Measurements from ENCODE around the gene FUBP1. TPM values are rescaled to one million over a fixed set of nuclear protein-coding genes. Genes with fewer than 3 reads are reported as not detected.
A peak's percentile ranks its signal among the peaks of the same experiment; 100 is the strongest.

FUBP1 gene
- total RNA-seq, 1 experiment from 2014 or later: 125 TPM

DNA sequence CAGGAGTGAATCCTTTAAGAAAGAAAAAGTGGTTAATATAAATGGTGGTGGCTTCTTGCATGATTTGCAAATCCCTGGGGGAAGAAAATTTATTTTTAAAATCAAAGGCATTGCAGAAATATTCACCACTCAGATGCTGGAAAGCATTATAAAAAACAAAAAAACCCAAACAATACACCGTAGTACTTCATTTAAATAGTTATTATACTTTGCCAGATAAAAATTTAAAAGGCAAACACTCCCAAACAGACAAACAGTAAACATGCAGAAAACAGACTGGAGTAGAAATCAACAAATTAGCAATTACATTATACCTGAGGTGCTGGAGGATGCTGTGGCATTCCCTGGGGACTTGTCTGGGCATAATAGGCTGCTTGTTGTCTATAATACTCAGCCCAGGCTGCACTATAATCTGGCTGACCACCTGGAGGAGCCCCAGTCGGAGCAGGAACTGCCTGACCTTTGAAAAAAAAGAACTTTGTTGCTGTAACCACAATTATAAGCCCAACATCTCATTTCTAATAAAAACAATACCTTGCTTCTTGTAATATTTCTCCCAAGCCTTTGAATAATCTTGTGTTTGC is 29.9 kb downstream of the FUBP1 start:
- Histone ChIP-seq H3K4me1 (ENCODE audit: control insufficient read depth in 1 of 2, insufficient read depth in 2 of 2, low read length in 2 of 2) (no peaks in the 10 kb centered on the region), H3K9me2 (ENCODE audit: insufficient read depth) (no peaks in the 10 kb centered on the region), H4K20me1 (ENCODE audit: insufficient read depth) (peaks cover 37% of the 10 kb centered on the region; the same call in 1 of the 2 replicates), H3K36me3 (ENCODE audit: control insufficient read depth in 1 of 2, insufficient read depth in 2 of 2, low read length in 2 of 2) (peaks cover 67 to 71% of the 10 kb centered on the region in 2 experiments), H2AFZ (ENCODE audit: low read depth, low read length, poor library complexity, severe bottlenecking) (no peak overlapping the region), H3K9ac (ENCODE audit: low read length) (no peak overlapping the region), H3K27me3 (ENCODE audit: insufficient read depth, low read length) (no peaks in the 10 kb centered on the region), H3K79me2 (ENCODE audit: insufficient read depth, low read length) (peaks cover 83% of the 10 kb centered on the region), H3K9me3 (ENCODE audit: control insufficient read depth in 1 of 2, insufficient read depth in 1 of 2, low read depth in 1 of 2, low read length in 2 of 2) (no peaks in the 10 kb centered on the region), H3K4me3 (replicated peaks in 1 of 2; ENCODE audit: low read depth in 1 of 2, low read length in 2 of 2) (no peak overlapping the region), H3K27ac (ENCODE audit: low read depth, low read length) (no peak overlapping the region), H3K4me2 (ENCODE audit: low read length) (no peak overlapping the region)
- ATAC-seq: peak; percentile 86
- CTCF ChIA-PET: interaction anchor here (2.3 kb wide), 1 partner anchor 166 kb away, joined by 7 read pairs; no protein-coding TSS in a partner anchor
- BruUV-seq (replicated peaks): no TSS peak
- intact Hi-C loops (cut with micrococcal nuclease): no loop called here
- RAD21 ChIA-PET (ENCODE audit: low non-redundant PET in 1 of 2, low total read pairs in 2 of 2, uncharacterized antibody in 2 of 2, unreplicated experiment in 2 of 2): no interaction called here
- POLR2A ChIA-PET: no interaction called here
- peak; percentile 3 for DNase-seq (ENCODE audit: low read depth, low spot score)
- TF ChIP-seq, protein P1, sequence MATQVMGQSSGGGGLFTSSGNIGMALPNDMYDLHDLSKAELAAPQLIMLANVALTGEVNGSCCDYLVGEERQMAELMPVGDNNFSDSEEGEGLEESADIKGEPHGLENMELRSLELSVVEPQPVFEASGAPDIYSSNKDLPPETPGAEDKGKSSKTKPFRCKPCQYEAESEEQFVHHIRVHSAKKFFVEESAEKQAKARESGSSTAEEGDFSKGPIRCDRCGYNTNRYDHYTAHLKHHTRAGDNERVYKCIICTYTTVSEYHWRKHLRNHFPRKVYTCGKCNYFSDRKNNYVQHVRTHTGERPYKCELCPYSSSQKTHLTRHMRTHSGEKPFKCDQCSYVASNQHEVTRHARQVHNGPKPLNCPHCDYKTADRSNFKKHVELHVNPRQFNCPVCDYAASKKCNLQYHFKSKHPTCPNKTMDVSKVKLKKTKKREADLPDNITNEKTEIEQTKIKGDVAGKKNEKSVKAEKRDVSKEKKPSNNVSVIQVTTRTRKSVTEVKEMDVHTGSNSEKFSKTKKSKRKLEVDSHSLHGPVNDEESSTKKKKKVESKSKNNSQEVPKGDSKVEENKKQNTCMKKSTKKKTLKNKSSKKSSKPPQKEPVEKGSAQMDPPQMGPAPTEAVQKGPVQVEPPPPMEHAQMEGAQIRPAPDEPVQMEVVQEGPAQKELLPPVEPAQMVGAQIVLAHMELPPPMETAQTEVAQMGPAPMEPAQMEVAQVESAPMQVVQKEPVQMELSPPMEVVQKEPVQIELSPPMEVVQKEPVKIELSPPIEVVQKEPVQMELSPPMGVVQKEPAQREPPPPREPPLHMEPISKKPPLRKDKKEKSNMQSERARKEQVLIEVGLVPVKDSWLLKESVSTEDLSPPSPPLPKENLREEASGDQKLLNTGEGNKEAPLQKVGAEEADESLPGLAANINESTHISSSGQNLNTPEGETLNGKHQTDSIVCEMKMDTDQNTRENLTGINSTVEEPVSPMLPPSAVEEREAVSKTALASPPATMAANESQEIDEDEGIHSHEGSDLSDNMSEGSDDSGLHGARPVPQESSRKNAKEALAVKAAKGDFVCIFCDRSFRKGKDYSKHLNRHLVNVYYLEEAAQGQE (IDR thresholded peaks at IDR 0.05; ENCODE audit: low read depth): no peak
- TF ChIP-seq, protein P2, sequence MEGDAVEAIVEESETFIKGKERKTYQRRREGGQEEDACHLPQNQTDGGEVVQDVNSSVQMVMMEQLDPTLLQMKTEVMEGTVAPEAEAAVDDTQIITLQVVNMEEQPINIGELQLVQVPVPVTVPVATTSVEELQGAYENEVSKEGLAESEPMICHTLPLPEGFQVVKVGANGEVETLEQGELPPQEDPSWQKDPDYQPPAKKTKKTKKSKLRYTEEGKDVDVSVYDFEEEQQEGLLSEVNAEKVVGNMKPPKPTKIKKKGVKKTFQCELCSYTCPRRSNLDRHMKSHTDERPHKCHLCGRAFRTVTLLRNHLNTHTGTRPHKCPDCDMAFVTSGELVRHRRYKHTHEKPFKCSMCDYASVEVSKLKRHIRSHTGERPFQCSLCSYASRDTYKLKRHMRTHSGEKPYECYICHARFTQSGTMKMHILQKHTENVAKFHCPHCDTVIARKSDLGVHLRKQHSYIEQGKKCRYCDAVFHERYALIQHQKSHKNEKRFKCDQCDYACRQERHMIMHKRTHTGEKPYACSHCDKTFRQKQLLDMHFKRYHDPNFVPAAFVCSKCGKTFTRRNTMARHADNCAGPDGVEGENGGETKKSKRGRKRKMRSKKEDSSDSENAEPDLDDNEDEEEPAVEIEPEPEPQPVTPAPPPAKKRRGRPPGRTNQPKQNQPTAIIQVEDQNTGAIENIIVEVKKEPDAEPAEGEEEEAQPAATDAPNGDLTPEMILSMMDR (IDR thresholded peaks at IDR 0.05 in 2 of 3, conservative IDR thresholded peaks at IDR 0.05 in 1 of 3; ENCODE audit: borderline replicate concordance in 1 of 3, insufficient read depth in 1 of 3, low read depth in 2 of 3, low read length in 2 of 3): 0 out of 6 replicates have a peak, but pooled peaks of 2 of the 3 experiments have one; percentile 11 to 14
